SK-N-SH (cell line): ENCODE data around the gene RFT1. TPM values are rescaled to one million over a fixed set of nuclear protein-coding genes. Genes with fewer than 3 reads are reported as not detected.

ENCODE experiments used
- CTCF ChIA-PET: fragments of 300-600, 350-600 bp; formaldehyde crosslinking; extraction: SDS; loops from one replicate; lab custom pipeline; 2021; lab: Yijun Ruan, JAX
- POLR2A ChIA-PET: fragments of 350-600 bp; sonication (Branson Sonifier 250); formaldehyde crosslinking; extraction: SDS; loops from one replicate; lab custom pipeline; 2020; ENCODE audit warnings: antibody characterized with exemption, inconsistent platforms; lab: Yijun Ruan, JAX
- DNase-seq: peaks from one replicate; pipeline ENCODE4 v3.0.0; 2012
- H2AFZ ChIP-seq: fragments of 200-600 bp; sonication (generic); 2 replicates; pipeline ENCODE4 v1.8.1; 2016; ENCODE audit warnings: antibody characterized with exemption, mild to moderate bottlenecking, low read depth
- H3F3A ChIP-seq: fragments of 200-600 bp; sonication (generic); replicated peaks from 2 replicates; pipeline ENCODE3; 2016; ENCODE audit warnings: antibody characterized with exemption, mild to moderate bottlenecking; ENCODE audit not compliant: insufficient read depth
- H3K27ac ChIP-seq, 2 experiments: fragments of 200-500 bp in 1 of 2; fragments of 200-600 bp in 1 of 2; sonication (Bioruptor generic) in 1 of 2; sonication (generic), shearing (Covaris generic) in 1 of 2; 2 replicates each; pipeline versions ENCODE4 v1.5.1 to v1.6.1; 2014 to 2016; ENCODE audit warnings: low read depth in 2 of 2, inconsistent platforms in 1 of 2, low read length in 1 of 2, mild to moderate bottlenecking in 1 of 2, mixed read lengths in 1 of 2
- H3K27me3 ChIP-seq: fragments of 200-600 bp; sonication (generic), shearing (Covaris generic); 2 replicates; pipeline ENCODE4 v1.6.1; 2016; ENCODE audit warnings: mixed run types; ENCODE audit not compliant: insufficient read depth
- H3K36me3 ChIP-seq, 2 experiments: fragments of 200-500 bp in 1 of 2; fragments of 200-600 bp in 1 of 2; sonication (Bioruptor generic) in 1 of 2; sonication (generic) in 1 of 2; replicated peaks in 1 of 2; 2 replicates each; pipeline versions ENCODE3 to v1.5.1; 2014 to 2016; ENCODE audit warnings: low read length in 1 of 2, mild to moderate bottlenecking in 1 of 2; ENCODE audit not compliant: insufficient read depth in 2 of 2, control insufficient read depth in 1 of 2
- H3K4me1 ChIP-seq, 2 experiments: fragments of 200-500 bp in 1 of 2; fragments of 200-600 bp in 1 of 2; sonication (Bioruptor generic) in 1 of 2; sonication (generic), shearing (Covaris generic) in 1 of 2; 2 replicates each; pipeline versions ENCODE4 v1.5.1 to v1.6.1; 2014 to 2016; ENCODE audit warnings: low read depth in 1 of 2, low read length in 1 of 2, mixed run types in 1 of 2; ENCODE audit not compliant: insufficient read depth in 2 of 2, control insufficient read depth in 1 of 2
- H3K4me2 ChIP-seq: fragments of 200-600 bp; sonication (generic), shearing (Covaris generic); 2 replicates; pipeline ENCODE4 v1.6.1; 2017; ENCODE audit warnings: mixed run types
- H3K4me3 ChIP-seq, 2 experiments: fragments of 200-500 bp in 1 of 2; fragments of 200-600 bp in 1 of 2; sonication (Bioruptor generic) in 1 of 2; sonication (generic), shearing (Covaris generic) in 1 of 2; 2 replicates each; pipeline versions ENCODE4 v1.5.1 to v1.8.1; 2014 to 2016; ENCODE audit warnings: low read depth in 2 of 2, inconsistent platforms in 1 of 2, low read length in 1 of 2, mild to moderate bottlenecking in 1 of 2, mixed read lengths in 1 of 2, moderate library complexity in 1 of 2
- H3K79me2 ChIP-seq: fragments of 200-600 bp; sonication (generic); 2 replicates; pipeline ENCODE4 v1.8.1; 2017; ENCODE audit warnings: mild to moderate bottlenecking; ENCODE audit not compliant: insufficient read depth
- H3K9ac ChIP-seq: fragments of 200-600 bp; sonication (generic); 2 replicates; pipeline ENCODE4 v1.6.1; 2017; ENCODE audit warnings: mixed run types
- H3K9me2 ChIP-seq: fragments of 200-600 bp; sonication (generic); 2 replicates; pipeline ENCODE4 v1.6.1; 2017; ENCODE audit warnings: mixed run types
- H3K9me3 ChIP-seq: fragments of 200-600 bp; sonication (generic); 2 replicates; pipeline ENCODE4 v1.6.1; 2017; ENCODE audit warnings: mixed run types, mild to moderate bottlenecking, moderate library complexity
- H4K20me1 ChIP-seq: fragments of 200-600 bp; sonication (generic); 2 replicates; pipeline ENCODE4 v1.6.1; 2017; ENCODE audit warnings: mild to moderate bottlenecking, mixed run types; ENCODE audit not compliant: insufficient read depth
- CHD2 ChIP-seq: fragments of 150-350 bp; IDR thresholded peaks from 2 replicates; pipeline ENCODE4 v1.6.1; 2018; ENCODE audit warnings: low read length; ENCODE audit not compliant: partially characterized antibody
- ELF1 ChIP-seq: IDR thresholded peaks from 2 replicates; pipeline ENCODE4 v1.4.0; 2012
- EZH2phosphoT487 ChIP-seq: fragments of 200-600 bp; sonication (generic); IDR thresholded peaks from 2 replicates; pipeline ENCODE4 v1.6.1; 2017; ENCODE audit warnings: low read depth, mixed run types, mild to moderate bottlenecking, antibody characterized with exemption, moderate library complexity, borderline replicate concordance
- FOSL2 ChIP-seq: IDR thresholded peaks from 2 replicates; pipeline ENCODE4 v1.4.0; 2012; ENCODE audit warnings: low read depth, mild to moderate bottlenecking, moderate library complexity, borderline replicate concordance
- GABPA ChIP-seq: IDR thresholded peaks from 2 replicates; pipeline ENCODE4 v1.4.0; 2012; ENCODE audit warnings: low read depth, mild to moderate bottlenecking
- GATA2 ChIP-seq: sonication (generic); formaldehyde crosslinking; IDR thresholded peaks from 2 replicates; pipeline ENCODE4 v1.5.0; 2020; ENCODE audit warnings: mild to moderate bottlenecking, missing genetic modification reagents
- JUND ChIP-seq: IDR thresholded peaks from 2 replicates; pipeline ENCODE4 v1.4.0; 2012
- MEF2A ChIP-seq: IDR thresholded peaks from 2 replicates; pipeline ENCODE4 v1.4.0; 2012; ENCODE audit warnings: low read depth, borderline replicate concordance
- POLR2AphosphoS5 ChIP-seq: IDR thresholded peaks from 2 replicates; pipeline ENCODE4 v1.6.1; 2012; ENCODE audit warnings: low read depth, low read length
- RAD21 ChIP-seq: IDR thresholded peaks from 2 replicates; pipeline ENCODE4 v1.6.1; 2012; ENCODE audit warnings: mild to moderate bottlenecking, low read length
- RFX5 ChIP-seq: IDR thresholded peaks from 2 replicates; pipeline ENCODE4 v1.6.1; 2012; ENCODE audit warnings: mild to moderate bottlenecking, improper control_type of control experiment, low read length
- RXRA ChIP-seq: IDR thresholded peaks from 2 replicates; pipeline ENCODE4 v1.4.0; 2012; ENCODE audit warnings: low read depth, mild to moderate bottlenecking, borderline replicate concordance
- SIN3A ChIP-seq: IDR thresholded peaks from 2 replicates; pipeline ENCODE4 v1.6.1; 2012; ENCODE audit warnings: low read depth, mild to moderate bottlenecking, low read length, moderate library complexity, borderline replicate concordance
- SMC3 ChIP-seq: IDR thresholded peaks from 2 replicates; pipeline ENCODE4 v1.6.1; 2012; ENCODE audit warnings: low read depth, low read length, improper control_type of control experiment
- TAF1 ChIP-seq: IDR thresholded peaks from 2 replicates; pipeline ENCODE4 v1.6.1; 2012; ENCODE audit warnings: low read depth, mild to moderate bottlenecking, low read length, moderate library complexity, borderline replicate concordance
- TCF12 ChIP-seq: IDR thresholded peaks from 2 replicates; pipeline ENCODE4 v1.4.0; 2012
- TEAD4 ChIP-seq: IDR thresholded peaks from 2 replicates; pipeline ENCODE4 v1.4.0; 2012; ENCODE audit warnings: mild to moderate bottlenecking, borderline replicate concordance; ENCODE audit not compliant: insufficient read depth
- YY1 ChIP-seq: IDR thresholded peaks from 2 replicates; pipeline ENCODE4 v1.4.0; 2012; ENCODE audit warnings: low read depth, mild to moderate bottlenecking
- WGBS: methylation state at CpG from one replicate; pipeline ENCODE4 v1.1.6; 2017; ENCODE audit warnings: low lambda C conversion rate; 5-methylcytosine and 5-hydroxymethylcytosine counted together
- polyA plus RNA-seq, 3 experiments: library from polyadenylated mRNA; depleted of rRNA; stranded (reverse); fragments of >200 nt; gene quantifications; 2 replicates each; pipeline ENCODE4 v1.2.3, GENCODE V29; 2012
- TF ChIP-seq, protein P1 (sequence below): IDR thresholded peaks from 2 replicates; pipeline ENCODE4 v1.4.0; 2012; ENCODE audit warnings: low read depth, borderline replicate concordance
- TF ChIP-seq, protein P2 (sequence below): IDR thresholded peaks from 2 replicates; pipeline ENCODE4 v1.6.1; 2012; ENCODE audit warnings: mild to moderate bottlenecking, low read depth, low read length, moderate library complexity
- TF ChIP-seq, protein P3 (sequence below): fragments of 150-350 bp; IDR thresholded peaks from 2 replicates; pipeline ENCODE4 v1.6.1; 2017; ENCODE audit warnings: antibody characterized with exemption, low read length, low read depth, borderline replicate concordance

RFT1 gene
- polyA plus RNA-seq, 1 of the 3 experiments (the other 2 are of a cell fraction), result 13.8 TPM

DNA sequence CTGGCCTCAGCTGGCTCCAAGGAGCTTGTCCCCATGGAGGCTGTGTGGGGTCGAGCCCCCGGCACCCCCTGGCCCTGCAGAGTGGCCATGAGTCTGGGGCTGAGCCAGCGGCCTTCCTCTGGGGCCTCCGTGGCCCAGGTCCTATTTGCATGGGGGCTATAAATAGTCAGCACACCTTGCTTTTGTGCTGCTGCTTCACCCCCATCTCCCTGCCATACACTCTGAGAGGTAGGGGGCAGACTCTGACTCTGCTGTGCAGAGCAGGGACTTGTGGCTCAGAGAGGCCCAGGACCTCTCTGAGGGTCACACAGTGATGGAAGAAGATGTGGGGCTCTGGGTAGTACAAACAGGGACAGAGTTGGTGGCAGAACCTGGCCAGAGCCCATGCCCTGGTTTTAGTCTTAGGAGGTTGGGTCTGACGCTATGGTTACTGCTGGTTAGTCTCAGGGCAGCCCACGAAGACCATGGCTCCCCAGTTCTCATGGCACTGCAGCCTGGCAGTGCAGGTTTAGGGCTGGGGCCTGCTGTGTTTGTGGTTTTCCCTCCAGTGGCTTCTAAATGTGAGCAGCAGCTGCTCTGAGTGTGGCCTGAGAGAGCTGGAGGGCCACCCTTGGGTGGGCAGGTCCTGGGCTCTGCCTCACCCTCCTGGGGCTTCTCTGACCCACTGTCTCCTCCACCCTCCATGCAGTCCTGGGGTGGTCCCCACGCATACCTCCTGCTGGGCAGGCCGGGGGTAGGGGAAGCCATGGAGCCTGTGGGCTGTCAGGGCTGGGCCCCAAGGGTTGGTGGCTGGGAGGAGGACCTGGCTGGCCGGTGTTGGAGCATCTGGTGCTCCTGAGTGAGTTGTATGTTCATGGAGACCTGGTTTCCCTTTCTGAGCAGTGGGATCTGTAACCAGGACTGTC is 44.4 kb upstream of the RFT1 start:
- no peak for DNase-seq
- WGBS, result 82% methylated on average over 8 of the region's 9 CpGs
- POLR2A ChIA-PET, result no interaction called here
- H3K4me2 ChIP-seq, result no peak overlapping the region
- H3K36me3 ChIP-seq, result peaks cover 0 to 2% of the 10 kb centered on the region in 2 experiments
- 0 out of 2 replicates have a peak, but pooled peaks cover 5% of the 10 kb centered on the region for H4K20me1 ChIP-seq
- H3K27me3 ChIP-seq, result no peaks in the 10 kb centered on the region
- H3K9me2 ChIP-seq, result no peaks in the 10 kb centered on the region
- no peaks in the 10 kb centered on the region for H3K79me2 ChIP-seq
- TF ChIP-seq MEF2A (no peak), TAF1 (no peak), GABPA (no peak), RAD21 (no peak), EZH2phosphoT487 (no peak), SIN3A (no peak), RXRA (no peak), JUND (no peak), SMC3 (no peak), RFX5 (no peak), TEAD4 (no peak)
- TF ChIP-seq, protein P1, sequence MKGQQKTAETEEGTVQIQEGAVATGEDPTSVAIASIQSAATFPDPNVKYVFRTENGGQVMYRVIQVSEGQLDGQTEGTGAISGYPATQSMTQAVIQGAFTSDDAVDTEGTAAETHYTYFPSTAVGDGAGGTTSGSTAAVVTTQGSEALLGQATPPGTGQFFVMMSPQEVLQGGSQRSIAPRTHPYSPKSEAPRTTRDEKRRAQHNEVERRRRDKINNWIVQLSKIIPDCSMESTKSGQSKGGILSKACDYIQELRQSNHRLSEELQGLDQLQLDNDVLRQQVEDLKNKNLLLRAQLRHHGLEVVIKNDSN, result no peak
- CTCF ChIA-PET, result interaction anchor here (0.6 to 1.3 kb wide), 2 partner anchors 12 to 21 kb away, joined by 3 to 4 read pairs; no protein-coding TSS in a partner anchor
- H3K9ac ChIP-seq, result no peak overlapping the region
- peaks cover 0 to 27% of the 10 kb centered on the region in 2 experiments; a peak in 1 of 4 replicates for H3K4me1 ChIP-seq
- H3F3A ChIP-seq, result no peaks in the 10 kb centered on the region
- no peak overlapping the region for H2AFZ ChIP-seq
- H3K27ac ChIP-seq, result no peak overlapping the region
- no peak overlapping the region for H3K4me3 ChIP-seq
- no peaks in the 10 kb centered on the region for H3K9me3 ChIP-seq

DNA sequence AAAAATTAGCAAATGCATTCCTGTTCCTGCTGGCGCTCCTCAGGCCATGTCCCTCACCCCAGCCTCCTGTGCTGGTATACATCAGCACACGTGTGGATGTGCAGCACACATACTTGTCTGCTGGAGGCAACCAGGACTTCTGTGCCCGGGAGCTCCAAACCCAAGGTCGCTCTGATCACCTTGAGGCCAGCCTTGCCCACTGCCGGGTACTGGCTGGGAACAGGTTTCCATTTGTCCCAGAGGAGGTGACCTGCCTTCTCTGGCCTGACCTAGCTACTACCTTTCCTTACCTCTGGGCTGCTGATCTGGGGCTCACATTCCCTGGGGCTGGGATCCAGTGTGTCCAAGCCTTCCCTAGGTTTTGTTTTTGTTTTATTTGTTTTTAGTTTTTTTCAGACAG is 42.9 kb upstream of the RFT1 start:
- ChIA-PET CTCF (interaction anchor here (4.6 kb wide), 1 partner anchor 23 kb away, joined by 23 read pairs; no protein-coding TSS in a partner anchor), POLR2A (no interaction called here)
- no peaks in the 10 kb centered on the region for H3F3A ChIP-seq
- H3K9ac ChIP-seq, result no peak overlapping the region
- H4K20me1 ChIP-seq, result 0 out of 2 replicates have a peak, but pooled peaks cover 5% of the 10 kb centered on the region
- no peak for DNase-seq
- no peak overlapping the region for H3K4me3 ChIP-seq
- H3K27me3 ChIP-seq, result no peaks in the 10 kb centered on the region
- no peak overlapping the region for H3K4me2 ChIP-seq
- H3K9me3 ChIP-seq, result no peaks in the 10 kb centered on the region
- H2AFZ ChIP-seq, result no peak overlapping the region
- no peaks in the 10 kb centered on the region for H3K79me2 ChIP-seq
- WGBS, result 100% methylated on average over 1 of the region's 5 CpGs
- H3K27ac ChIP-seq, result no peak overlapping the region
- no peaks in the 10 kb centered on the region for H3K9me2 ChIP-seq
- peaks cover 0 to 42% of the 10 kb centered on the region in 2 experiments; a peak in 1 of 4 replicates for H3K4me1 ChIP-seq
- no peaks in the 10 kb centered on the region for H3K36me3 ChIP-seq
- TF ChIP-seq ELF1, result no peak
- TF ChIP-seq, protein P2, sequence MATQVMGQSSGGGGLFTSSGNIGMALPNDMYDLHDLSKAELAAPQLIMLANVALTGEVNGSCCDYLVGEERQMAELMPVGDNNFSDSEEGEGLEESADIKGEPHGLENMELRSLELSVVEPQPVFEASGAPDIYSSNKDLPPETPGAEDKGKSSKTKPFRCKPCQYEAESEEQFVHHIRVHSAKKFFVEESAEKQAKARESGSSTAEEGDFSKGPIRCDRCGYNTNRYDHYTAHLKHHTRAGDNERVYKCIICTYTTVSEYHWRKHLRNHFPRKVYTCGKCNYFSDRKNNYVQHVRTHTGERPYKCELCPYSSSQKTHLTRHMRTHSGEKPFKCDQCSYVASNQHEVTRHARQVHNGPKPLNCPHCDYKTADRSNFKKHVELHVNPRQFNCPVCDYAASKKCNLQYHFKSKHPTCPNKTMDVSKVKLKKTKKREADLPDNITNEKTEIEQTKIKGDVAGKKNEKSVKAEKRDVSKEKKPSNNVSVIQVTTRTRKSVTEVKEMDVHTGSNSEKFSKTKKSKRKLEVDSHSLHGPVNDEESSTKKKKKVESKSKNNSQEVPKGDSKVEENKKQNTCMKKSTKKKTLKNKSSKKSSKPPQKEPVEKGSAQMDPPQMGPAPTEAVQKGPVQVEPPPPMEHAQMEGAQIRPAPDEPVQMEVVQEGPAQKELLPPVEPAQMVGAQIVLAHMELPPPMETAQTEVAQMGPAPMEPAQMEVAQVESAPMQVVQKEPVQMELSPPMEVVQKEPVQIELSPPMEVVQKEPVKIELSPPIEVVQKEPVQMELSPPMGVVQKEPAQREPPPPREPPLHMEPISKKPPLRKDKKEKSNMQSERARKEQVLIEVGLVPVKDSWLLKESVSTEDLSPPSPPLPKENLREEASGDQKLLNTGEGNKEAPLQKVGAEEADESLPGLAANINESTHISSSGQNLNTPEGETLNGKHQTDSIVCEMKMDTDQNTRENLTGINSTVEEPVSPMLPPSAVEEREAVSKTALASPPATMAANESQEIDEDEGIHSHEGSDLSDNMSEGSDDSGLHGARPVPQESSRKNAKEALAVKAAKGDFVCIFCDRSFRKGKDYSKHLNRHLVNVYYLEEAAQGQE, result no peak
- TF ChIP-seq RFX5, result no peak
- TF ChIP-seq YY1, result no peak
- no peak for TF ChIP-seq FOSL2
- no peak for TF ChIP-seq MEF2A
- no peak for TF ChIP-seq GABPA
- no peak for TF ChIP-seq SIN3A
- TF ChIP-seq, protein P3, sequence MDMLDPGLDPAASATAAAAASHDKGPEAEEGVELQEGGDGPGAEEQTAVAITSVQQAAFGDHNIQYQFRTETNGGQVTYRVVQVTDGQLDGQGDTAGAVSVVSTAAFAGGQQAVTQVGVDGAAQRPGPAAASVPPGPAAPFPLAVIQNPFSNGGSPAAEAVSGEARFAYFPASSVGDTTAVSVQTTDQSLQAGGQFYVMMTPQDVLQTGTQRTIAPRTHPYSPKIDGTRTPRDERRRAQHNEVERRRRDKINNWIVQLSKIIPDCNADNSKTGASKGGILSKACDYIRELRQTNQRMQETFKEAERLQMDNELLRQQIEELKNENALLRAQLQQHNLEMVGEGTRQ, result no peak
- TF ChIP-seq JUND, result no peak
- TF ChIP-seq POLR2AphosphoS5, result no peak
- TF ChIP-seq GATA2 (CRISPR knock-in tag), result no peak
- TF ChIP-seq, protein P1, result no peak
- TF ChIP-seq TCF12, result no peak
- no peak for TF ChIP-seq CHD2
